ENCODE measurements around the gene GABPB1. TPM values are rescaled to one million over a fixed set of nuclear protein-coding genes. Genes with fewer than 3 reads are reported as not detected.

Gene GABPB1
- total RNA-seq, 2 donors from 2014 or later: 4.9 to 6.7 TPM

- DNase-seq: no peak
- WGBS, 2 donors: 85 to 89% methylated on average over 1 of the region's 1 CpG
Measured at GRCh38 chr15:50304836-50305235, 50.2 kb downstream of the GABPB1 start.

GRCh38 chr15:50302581-50302980 is 52.4 kb downstream of the GABPB1 start:
- 100% methylated on average over 1 of the region's 1 CpG for WGBS, 2 donors
- H3K36me3 ChIP-seq (replicated peaks in 1 of 2; ENCODE audit: insufficient read depth in 1 of 2, low read depth in 2 of 2): peaks cover 4 to 6% of the 10 kb centered on the region in 2 donors
- H3K4me1 ChIP-seq: no peaks in the 10 kb centered on the region
- H3K27me3 ChIP-seq: no peaks in the 10 kb centered on the region
- DNase-seq (no peak), ATAC-seq (no peak)
- intact Hi-C loops (cut with DNase I): no loop called here
- no peak for TF ChIP-seq POLR2A (IDR thresholded peaks at IDR 0.05)
- H3K9me3 ChIP-seq: no peaks in the 10 kb centered on the region
- no peak overlapping the region for H3K27ac ChIP-seq
- H3K4me3 ChIP-seq: no peak overlapping the region

More at GRCh38 chr15:50304836-50305235, 50.2 kb downstream of the GABPB1 start:
- intact Hi-C loops (cut with DNase I): no loop called here
- H3K27me3 ChIP-seq: no peaks in the 10 kb centered on the region
- no peaks in the 10 kb centered on the region for H3K4me1 ChIP-seq
- no peak for ATAC-seq
- no peak overlapping the region for H3K27ac ChIP-seq
- TF ChIP-seq CTCF (IDR thresholded peaks at IDR 0.05) (no peak), POLR2A (IDR thresholded peaks at IDR 0.05) (no peak)
- no peak overlapping the region for H3K4me3 ChIP-seq
- peaks cover 4 to 6% of the 10 kb centered on the region in 2 donors for H3K36me3 ChIP-seq (replicated peaks in 1 of 2; ENCODE audit: insufficient read depth in 1 of 2, low read depth in 2 of 2)
- H3K9me3 ChIP-seq: no peaks in the 10 kb centered on the region

GRCh38 chr15:50298340-50298739 is 56.7 kb downstream of the GABPB1 start:
- peaks cover 4 to 6% of the 10 kb centered on the region in 2 donors for H3K36me3 ChIP-seq (replicated peaks in 1 of 2; ENCODE audit: insufficient read depth in 1 of 2, low read depth in 2 of 2)
- no peak overlapping the region for H3K27ac ChIP-seq
- no peak overlapping the region for H3K4me3 ChIP-seq
- H3K27me3 ChIP-seq: no peaks in the 10 kb centered on the region
- ATAC-seq: no peak
- H3K4me1 ChIP-seq: no peaks in the 10 kb centered on the region
- DNase-seq: no peak
- no peaks in the 10 kb centered on the region for H3K9me3 ChIP-seq
- 94 to 97% methylated on average over 2 of the region's 2 CpGs for WGBS, 2 donors
- TF ChIP-seq POLR2A (IDR thresholded peaks at IDR 0.05) (no peak), CTCF (IDR thresholded peaks at IDR 0.05) (no peak)
- intact Hi-C loops (cut with DNase I): no loop called here

GRCh38 chr15:50295966-50296365 is 59.0 kb downstream of the GABPB1 start:
- Histone ChIP-seq H3K9me3 (no peaks in the 10 kb centered on the region), H3K4me3 (no peak overlapping the region), H3K27me3 (no peaks in the 10 kb centered on the region), H3K27ac (no peak overlapping the region), H3K4me1 (no peaks in the 10 kb centered on the region), H3K36me3 (replicated peaks in 1 of 2; ENCODE audit: insufficient read depth in 1 of 2, low read depth in 2 of 2) (peaks cover 4% of the 10 kb centered on the region in 2 donors)
- no peak for DNase-seq
- no peak for TF ChIP-seq CTCF (IDR thresholded peaks at IDR 0.05)
- TF ChIP-seq POLR2A (IDR thresholded peaks at IDR 0.05): no peak
- ATAC-seq: no peak
- intact Hi-C loops (cut with DNase I): no loop called here
- 82 to 88% methylated on average over 1 of the region's 1 CpG for WGBS, 2 donors

- Histone ChIP-seq H3K36me3 (replicated peaks in 1 of 2; ENCODE audit: insufficient read depth in 1 of 2, low read depth in 2 of 2) (peaks cover 5 to 6% of the 10 kb centered on the region in 2 donors), H3K4me3 (no peak overlapping the region), H3K27ac (no peak overlapping the region), H3K4me1 (no peaks in the 10 kb centered on the region), H3K9me3 (no peaks in the 10 kb centered on the region), H3K27me3 (no peaks in the 10 kb centered on the region)
- 96 to 100% methylated on average over 2 of the region's 2 CpGs for WGBS, 2 donors
- TF ChIP-seq CTCF (IDR thresholded peaks at IDR 0.05) (no peak), POLR2A (IDR thresholded peaks at IDR 0.05) (no peak)
- ATAC-seq: no peak
- intact Hi-C loops (cut with DNase I): no loop called here
- DNase-seq: no peak
Measured at GRCh38 chr15:50289749-50290148, 65.2 kb downstream of the GABPB1 start.

All from body of pancreas (tissue), 4 donors.